Measurements from ENCODE around the gene PLCD1.

Gene PLCD1

DNA sequence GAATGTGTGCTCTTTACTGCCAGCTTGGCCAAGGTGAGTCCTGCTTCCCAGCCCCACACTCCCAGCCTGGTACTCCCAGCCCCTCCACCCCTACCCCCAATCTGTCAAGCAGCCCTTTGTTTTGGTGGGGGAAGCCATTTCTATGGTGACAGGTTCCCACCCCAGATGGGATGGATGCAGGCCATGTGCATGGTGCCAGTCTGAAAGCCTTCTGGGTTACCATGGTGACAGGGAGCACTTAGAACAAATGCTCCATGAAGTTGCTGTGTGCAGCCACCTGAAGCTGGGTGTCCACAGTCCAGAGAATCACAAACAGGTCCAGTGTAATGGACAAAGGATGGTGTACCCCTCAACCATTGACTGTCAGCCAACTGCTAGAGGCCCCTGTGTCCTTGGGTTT is 58.0 kb downstream of the PLCD1 start:
- TF ChIP-seq ZFX (IDR thresholded peaks at IDR 0.05; ENCODE audit: borderline replicate concordance) (no peak), CTCF (IDR thresholded peaks at IDR 0.05) (no peak)
- no peak overlapping the region for H3K27ac ChIP-seq

GRCh38 chr3:37970802-37971201 is 58.6 kb downstream of the PLCD1 start:
- H3K27ac ChIP-seq, result no peak overlapping the region
- TF ChIP-seq CTCF (IDR thresholded peaks at IDR 0.05) (no peak), ZFX (IDR thresholded peaks at IDR 0.05; ENCODE audit: borderline replicate concordance) (no peak)

DNA sequence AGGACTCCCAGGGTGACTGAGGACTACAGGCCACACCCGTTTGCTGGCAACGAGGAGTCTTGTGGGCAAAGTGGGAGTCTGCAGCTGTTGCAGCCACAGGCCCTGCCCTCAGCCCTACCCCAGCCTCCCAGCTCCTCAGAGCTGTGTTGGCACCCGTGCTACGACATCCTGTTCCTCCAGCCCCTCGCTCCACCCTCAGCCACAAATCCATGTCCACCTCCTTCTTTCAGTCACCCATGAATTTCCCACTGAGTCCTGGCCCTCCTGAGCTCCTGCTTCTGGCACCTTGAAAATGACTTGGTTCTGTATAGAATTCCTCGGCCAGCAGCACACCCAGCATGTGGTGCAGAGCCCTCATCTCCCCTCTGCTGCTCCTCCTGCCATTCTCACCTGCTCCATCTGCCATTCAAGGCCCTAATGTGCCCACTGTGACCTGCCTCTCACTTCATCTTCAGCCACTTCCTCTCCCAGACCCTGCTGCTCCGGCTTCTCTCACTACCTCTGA is 59.8 kb downstream of the PLCD1 start:
- no peak for TF ChIP-seq ZFX (IDR thresholded peaks at IDR 0.05; ENCODE audit: borderline replicate concordance)
- TF ChIP-seq CTCF (IDR thresholded peaks at IDR 0.05), result no peak
- H3K27ac ChIP-seq, result no peak overlapping the region

GRCh38 chr3:37968813-37969595 is 60.4 kb downstream of the PLCD1 start:
- H3K27ac ChIP-seq, result no peak overlapping the region
- no peak for TF ChIP-seq ZFX (IDR thresholded peaks at IDR 0.05; ENCODE audit: borderline replicate concordance)
- no peak for TF ChIP-seq CTCF (IDR thresholded peaks at IDR 0.05)

- TF ChIP-seq CTCF (IDR thresholded peaks at IDR 0.05) (no peak), ZFX (IDR thresholded peaks at IDR 0.05; ENCODE audit: borderline replicate concordance) (no peak)
- no peak overlapping the region for H3K27ac ChIP-seq
Measured at GRCh38 chr3:37968199-37968598, 61.2 kb downstream of the PLCD1 start.

DNA sequence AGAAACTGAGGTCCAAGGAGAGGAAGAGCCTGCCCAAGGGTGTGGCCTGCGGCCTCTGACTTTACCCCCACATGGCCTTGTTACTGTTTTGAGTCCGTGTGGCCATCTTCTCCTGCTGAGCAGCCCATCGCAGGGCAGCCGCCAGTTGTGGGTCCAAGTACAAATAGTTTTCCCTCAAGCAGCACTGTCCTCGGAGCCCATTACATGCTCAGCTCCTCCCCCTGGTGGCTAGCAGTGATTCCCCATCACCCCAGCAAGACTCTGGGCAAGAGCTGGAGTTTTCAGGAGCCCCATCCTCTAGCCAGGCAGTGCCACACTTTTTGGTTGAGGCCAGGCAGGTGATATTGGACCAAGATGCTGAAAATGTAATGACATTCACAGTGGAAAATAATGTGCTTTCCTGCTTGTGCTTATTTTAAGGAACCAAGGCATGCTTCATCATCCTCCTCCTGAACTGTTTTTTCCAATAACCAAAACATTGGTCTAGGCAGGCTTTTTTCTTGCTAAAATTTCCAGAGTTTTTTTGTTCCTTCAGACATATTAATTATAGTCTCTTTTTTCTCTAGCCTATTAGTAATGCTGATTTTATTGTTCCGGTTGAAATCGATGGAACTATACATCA is 62.1 kb downstream of the PLCD1 start:
- peak overlapping the region; percentile 94; the same call in 1 of the 2 replicates for H3K27ac ChIP-seq
- no peak for TF ChIP-seq ZFX (IDR thresholded peaks at IDR 0.05; ENCODE audit: borderline replicate concordance)
- TF ChIP-seq CTCF (IDR thresholded peaks at IDR 0.05), result peak; percentile 82

DNA sequence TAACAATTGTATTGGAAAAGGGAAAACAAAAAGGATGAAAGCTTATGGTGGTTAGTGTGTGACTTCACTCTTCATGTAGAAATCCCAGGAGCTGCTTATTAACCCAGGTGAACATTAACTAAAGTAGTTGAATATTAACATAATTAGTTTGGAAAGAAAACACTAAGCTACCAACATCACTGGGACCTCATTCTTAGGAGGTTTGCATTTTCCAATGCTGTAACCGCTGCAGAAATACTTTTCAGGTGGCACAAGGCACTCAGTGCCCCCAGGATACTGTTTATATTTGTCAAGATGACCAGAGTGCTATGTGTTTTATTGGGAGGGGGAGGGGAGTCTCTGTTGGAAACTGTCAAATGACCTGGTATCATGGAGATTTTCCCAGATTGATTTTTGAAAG is 64.7 kb downstream of the PLCD1 start:
- TF ChIP-seq ZFX (IDR thresholded peaks at IDR 0.05; ENCODE audit: borderline replicate concordance) (no peak), CTCF (IDR thresholded peaks at IDR 0.05) (no peak)
- peak overlapping the region; percentile 94 for H3K27ac ChIP-seq
